Measurements from ENCODE around the gene SEMA6D. TPM values are rescaled to one million over a fixed set of nuclear protein-coding genes. Genes with fewer than 3 reads are reported as not detected.

Gene SEMA6D
- total and polyA plus RNA-seq, 10 of the 15 experiments (the other 5 are each of a cell fraction or from before 2014, with no cell fraction given) = 0.01 to 0.52 (median 0.09) TPM; not detected in 6

GRCh38 chr15:47670365-47670764, 46.9 kb upstream of the SEMA6D start (continued):
- TF ChIP-seq USF1 (IDR thresholded peaks at IDR 0.05; ENCODE audit: borderline replicate concordance, extremely low read length, insufficient read depth, low read depth, low read length) = no peak
- TF ChIP-seq FOXM1 (IDR thresholded peaks at IDR 0.05; ENCODE audit: low read depth, low read length) = no peak

GRCh38 chr15:47673232-47673761, 44.0 kb upstream of the SEMA6D start:
- BruUV-seq (replicated peaks) = no TSS peak
- intact Hi-C loops (cut with micrococcal nuclease; ENCODE audit: unreplicated experiment) (no loop called here), in situ Hi-C loops (cut with MboI) (no loop called here)
- Histone ChIP-seq H2AFZ (ENCODE audit: control insufficient read depth, low read depth, low read length) (no peak overlapping the region), H3K4me1 (ENCODE audit: control insufficient read depth, insufficient read depth, low read length) (no peaks in the 10 kb centered on the region), H3K79me2 (ENCODE audit: control insufficient read depth, insufficient read depth, low read length) (no peaks in the 10 kb centered on the region), H3K27me3 (replicated peaks in 1 of 2; ENCODE audit: control insufficient read depth in 2 of 2, insufficient read depth in 2 of 2, low read length in 1 of 2) (no peaks in the 10 kb centered on the region), H4K20me1 (ENCODE audit: control insufficient read depth, insufficient read depth) (no peaks in the 10 kb centered on the region), H3K9ac (ENCODE audit: control insufficient read depth, insufficient read depth, low read length) (no peak overlapping the region), H3K4me3 (no peak overlapping the region), H3K36me3 (ENCODE audit: control insufficient read depth in 2 of 2, insufficient read depth in 2 of 2, low read length in 1 of 2) (no peaks in the 10 kb centered on the region), H3K27ac (ENCODE audit: control insufficient read depth, insufficient read depth) (no peak overlapping the region), H3K9me3 (replicated peaks; ENCODE audit: control insufficient read depth, insufficient read depth, low read length) (no peaks in the 10 kb centered on the region), H3K4me2 (ENCODE audit: control insufficient read depth, insufficient read depth) (no peak overlapping the region)
- DNase-seq (ENCODE audit: low read depth, low spot score) = no peak
- RAD21 ChIA-PET (ENCODE audit: unreplicated experiment) = no interaction called here
- ATAC-seq = no peak
- POLR2A ChIA-PET = no interaction called here
- 0% methylated on average over 5 of the region's 5 CpGs for WGBS (ENCODE audit: insufficient coverage, insufficient replicate concordance, low lambda C conversion rate, missing lambda C conversion rate)
- SMC1A ChIA-PET (ENCODE audit: uncharacterized antibody, unreplicated experiment) = interaction anchor here (0.9 kb wide), 1 partner anchor 15 kb away, joined by 3 read pairs; no protein-coding TSS in a partner anchor
- FAIRE-seq = no peak
- CTCF ChIA-PET = no interaction called here
- no peak for TF ChIP-seq LARP7 (IDR thresholded peaks at IDR 0.05)
- TF ChIP-seq IKZF1 (conservative IDR thresholded peaks at IDR 0.05) = no peak
- no peak for TF ChIP-seq CBFB (IDR thresholded peaks at IDR 0.05; ENCODE audit: low read depth)
- no peak for TF ChIP-seq BMI1 (IDR thresholded peaks at IDR 0.05; ENCODE audit: borderline replicate concordance)
- TF ChIP-seq RFX5 (IDR thresholded peaks at IDR 0.05; ENCODE audit: low read depth, low read length) = no peak
- TF ChIP-seq STAT1 (conservative IDR thresholded peaks at IDR 0.05) = no peak
- no peak for TF ChIP-seq TCF12 (IDR thresholded peaks at IDR 0.05; ENCODE audit: low read depth, low read length)
- no peak for TF ChIP-seq RELA (IDR thresholded peaks at IDR 0.05; ENCODE audit: borderline replicate concordance, partially characterized antibody)
- no peak for TF ChIP-seq IKZF2 (IDR thresholded peaks at IDR 0.05)
- TF ChIP-seq MEF2A (IDR thresholded peaks at IDR 0.05; ENCODE audit: insufficient read depth, low read depth, low read length) = no peak
- no peak for TF ChIP-seq NRF1 (conservative IDR thresholded peaks at IDR 0.05; ENCODE audit: low read depth, low read length)
- TF ChIP-seq, protein P1, sequence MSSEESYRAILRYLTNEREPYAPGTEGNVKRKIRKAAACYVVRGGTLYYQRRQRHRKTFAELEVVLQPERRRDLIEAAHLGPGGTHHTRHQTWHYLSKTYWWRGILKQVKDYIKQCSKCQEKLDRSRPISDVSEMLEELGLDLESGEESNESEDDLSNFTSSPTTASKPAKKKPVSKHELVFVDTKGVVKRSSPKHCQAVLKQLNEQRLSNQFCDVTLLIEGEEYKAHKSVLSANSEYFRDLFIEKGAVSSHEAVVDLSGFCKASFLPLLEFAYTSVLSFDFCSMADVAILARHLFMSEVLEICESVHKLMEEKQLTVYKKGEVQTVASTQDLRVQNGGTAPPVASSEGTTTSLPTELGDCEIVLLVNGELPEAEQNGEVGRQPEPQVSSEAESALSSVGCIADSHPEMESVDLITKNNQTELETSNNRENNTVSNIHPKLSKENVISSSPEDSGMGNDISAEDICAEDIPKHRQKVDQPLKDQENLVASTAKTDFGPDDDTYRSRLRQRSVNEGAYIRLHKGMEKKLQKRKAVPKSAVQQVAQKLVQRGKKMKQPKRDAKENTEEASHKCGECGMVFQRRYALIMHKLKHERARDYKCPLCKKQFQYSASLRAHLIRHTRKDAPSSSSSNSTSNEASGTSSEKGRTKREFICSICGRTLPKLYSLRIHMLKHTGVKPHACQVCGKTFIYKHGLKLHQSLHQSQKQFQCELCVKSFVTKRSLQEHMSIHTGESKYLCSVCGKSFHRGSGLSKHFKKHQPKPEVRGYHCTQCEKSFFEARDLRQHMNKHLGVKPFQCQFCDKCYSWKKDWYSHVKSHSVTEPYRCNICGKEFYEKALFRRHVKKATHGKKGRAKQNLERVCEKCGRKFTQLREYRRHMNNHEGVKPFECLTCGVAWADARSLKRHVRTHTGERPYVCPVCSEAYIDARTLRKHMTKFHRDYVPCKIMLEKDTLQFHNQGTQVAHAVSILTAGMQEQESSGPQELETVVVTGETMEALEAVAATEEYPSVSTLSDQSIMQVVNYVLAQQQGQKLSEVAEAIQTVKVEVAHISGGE (CRISPR knock-in tag; IDR thresholded peaks at IDR 0.05) = no peak
- TF ChIP-seq, protein P2, sequence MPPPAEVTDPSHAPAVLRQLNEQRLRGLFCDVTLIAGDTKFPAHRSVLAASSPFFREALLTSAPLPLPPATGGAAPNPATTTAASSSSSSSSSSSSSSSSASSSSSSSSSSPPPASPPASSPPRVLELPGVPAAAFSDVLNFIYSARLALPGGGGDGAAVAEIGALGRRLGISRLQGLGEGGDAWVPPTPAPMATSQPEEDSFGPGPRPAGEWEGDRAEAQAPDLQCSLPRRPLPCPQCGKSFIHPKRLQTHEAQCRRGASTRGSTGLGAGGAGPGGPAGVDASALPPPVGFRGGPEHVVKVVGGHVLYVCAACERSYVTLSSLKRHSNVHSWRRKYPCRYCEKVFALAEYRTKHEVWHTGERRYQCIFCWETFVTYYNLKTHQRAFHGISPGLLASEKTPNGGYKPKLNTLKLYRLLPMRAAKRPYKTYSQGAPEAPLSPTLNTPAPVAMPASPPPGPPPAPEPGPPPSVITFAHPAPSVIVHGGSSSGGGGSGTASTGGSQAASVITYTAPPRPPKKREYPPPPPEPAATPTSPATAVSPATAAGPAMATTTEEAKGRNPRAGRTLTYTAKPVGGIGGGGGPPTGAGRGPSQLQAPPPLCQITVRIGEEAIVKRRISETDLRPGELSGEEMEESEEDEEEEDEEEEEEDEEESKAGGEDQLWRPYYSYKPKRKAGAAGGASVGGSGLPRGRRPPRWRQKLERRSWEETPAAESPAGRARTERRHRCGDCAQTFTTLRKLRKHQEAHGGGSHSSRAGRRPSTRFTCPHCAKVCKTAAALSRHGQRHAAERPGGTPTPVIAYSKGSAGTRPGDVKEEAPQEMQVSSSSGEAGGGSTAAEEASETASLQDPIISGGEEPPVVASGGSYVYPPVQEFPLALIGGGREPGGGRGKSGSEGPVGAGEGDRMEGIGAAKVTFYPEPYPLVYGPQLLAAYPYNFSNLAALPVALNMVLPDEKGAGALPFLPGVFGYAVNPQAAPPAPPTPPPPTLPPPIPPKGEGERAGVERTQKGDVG (CRISPR knock-in tag; IDR thresholded peaks at IDR 0.05) = no peak
- no peak for TF ChIP-seq PAX8 (IDR thresholded peaks at IDR 0.05)
- TF ChIP-seq RUNX3 (IDR thresholded peaks at IDR 0.05; ENCODE audit: low read length) = no peak
